Measurements from ENCODE around the gene MYOF. TPM values are rescaled to one million over a fixed set of nuclear protein-coding genes. Genes with fewer than 3 reads are reported as not detected.

MYOF gene
- total RNA-seq, 2 donors from 2014 or later, result 55.4 to 65.6 TPM

DNA sequence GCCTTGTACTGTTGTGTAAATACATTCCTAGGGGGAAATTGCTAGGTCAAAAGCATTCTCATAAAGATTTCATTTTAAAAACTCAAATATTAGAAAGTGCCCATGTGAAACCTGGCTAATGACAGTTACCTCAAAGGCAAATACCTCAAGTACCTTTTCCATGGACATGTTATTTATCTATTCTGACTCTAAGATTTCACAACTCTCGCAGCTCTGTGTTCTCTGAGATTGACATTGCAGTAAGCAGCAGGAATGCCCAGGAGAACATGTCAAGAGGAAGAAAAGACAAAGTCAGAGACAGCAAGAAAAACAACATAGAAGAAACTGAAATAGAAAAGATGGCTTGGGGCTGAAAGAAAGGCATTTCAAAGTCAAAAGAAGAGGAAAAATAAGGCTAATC, 221.0 kb downstream of the MYOF start:
- Mint-ChIP-seq H3K27ac (no peak overlapping the region), H3K9me3 (no peaks in the 10 kb centered on the region)
- no peak for DNase-seq (ENCODE audit: low spot score in 2 of 2)

DNA sequence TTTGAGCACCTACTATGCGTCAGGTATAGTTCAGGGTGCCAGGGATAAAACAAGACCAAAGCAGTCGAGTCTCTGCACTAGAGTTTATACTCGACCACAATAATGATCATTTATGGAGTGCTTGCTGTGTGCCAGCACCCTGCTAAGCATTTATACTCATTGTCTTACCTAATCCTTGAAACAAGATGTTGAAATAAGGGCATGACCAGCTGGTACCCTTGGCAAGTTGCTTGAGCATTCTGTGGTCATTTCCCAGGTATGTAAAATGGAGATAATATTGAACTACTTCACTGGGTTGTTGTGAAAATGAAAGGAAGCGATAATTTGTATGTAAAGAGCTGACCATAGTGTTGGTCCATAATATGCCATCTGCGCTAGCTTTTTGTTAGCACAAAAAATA, 223.0 kb downstream of the MYOF start:
- no peak for ATAC-seq
- Mint-ChIP-seq H3K9me3 (no peaks in the 10 kb centered on the region), H3K27ac (no peak overlapping the region), H3K36me3 (no peaks in the 10 kb centered on the region)
- DNase-seq (ENCODE audit: low spot score in 2 of 2), result no peak

More for the DNA sequence above, 221.0 kb downstream of the MYOF start:
- no peak for ATAC-seq
- H3K36me3 Mint-ChIP-seq, result no peaks in the 10 kb centered on the region

Other genes with a start within 250 kb of the MYOF start
- 10 to 100 TPM; 61.3 to 85.1 TPM for gene CEP55, start 14.3 kb upstream of the MYOF start, total RNA-seq
- gene FFAR4, start 84.3 kb upstream of the MYOF start, total RNA-seq, result not detected
- not detected for gene RBP4, start 118.9 kb upstream of the MYOF start, total RNA-seq
- not detected for gene PDE6C, start 130.2 kb upstream of the MYOF start, total RNA-seq
- 10 to 100 TPM; 18.5 to 27.0 TPM for gene FRA10AC1, start 220.3 kb upstream of the MYOF start, total RNA-seq

Data from activated naive CD4-positive, alpha-beta T cell treated with anti-CD3 and anti-CD28 coated beads, Interleukin-2, amount 50 U/mL, for 72 hours (primary cell).